ENCODE measurements around the gene TMEM179. TPM values are rescaled to one million over a fixed set of nuclear protein-coding genes. Genes with fewer than 3 reads are reported as not detected.

The TMEM179 gene
- polyA plus RNA-seq, 1 donor = 0.86 TPM

GRCh38 chr14:104541905-104542465 lies 62.6 kb downstream of the TMEM179 start:
- no peak for DNase-seq

Other genes starting within 250 kb of the TMEM179 start
- gene C14orf180, start 25.0 kb downstream of the TMEM179 start, polyA plus RNA-seq (ENCODE audit: insufficient read length) = 13.3 TPM
- 69.9 TPM for gene INF2, start 84.8 kb upstream of the TMEM179 start, polyA plus RNA-seq (ENCODE audit: insufficient read length)
- 71.5 TPM for gene ADSS1, start 119.5 kb upstream of the TMEM179 start, polyA plus RNA-seq (ENCODE audit: insufficient read length)
- gene SIVA1, start 148.4 kb upstream of the TMEM179 start, polyA plus RNA-seq (ENCODE audit: insufficient read length) = 78.9 TPM
- gene AKT1, start 191.0 kb upstream of the TMEM179 start, polyA plus RNA-seq (ENCODE audit: insufficient read length) = 223 TPM
- gene ZBTB42, start 196.3 kb upstream of the TMEM179 start, polyA plus RNA-seq (ENCODE audit: insufficient read length) = 9.3 TPM